ENCODE measurements around the gene IFNLR1. TPM values are rescaled to one million over a fixed set of nuclear protein-coding genes. Genes with fewer than 3 reads are reported as not detected.

IFNLR1 gene
- total RNA-seq, 1 donor from 2014 or later, result 0.41 TPM

DNA sequence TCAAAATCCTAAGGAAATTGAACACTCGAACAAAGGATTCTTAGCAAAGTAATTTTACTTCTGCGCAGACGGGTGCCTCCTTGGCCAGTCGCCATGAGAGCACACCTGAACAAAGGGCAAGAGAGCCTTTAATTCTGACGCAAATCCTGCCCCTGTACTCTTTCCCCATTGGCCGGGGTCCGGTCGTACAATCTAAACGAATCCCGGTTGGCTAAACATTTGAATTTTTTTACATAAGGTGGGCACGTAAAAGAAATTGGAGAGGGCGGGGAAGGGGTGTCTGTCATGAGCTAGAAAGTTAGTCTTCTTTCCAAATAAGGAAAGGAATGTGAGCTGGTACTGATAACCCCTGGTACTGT lies 35.9 kb downstream of the IFNLR1 start:
- DNase-seq (ENCODE audit: extremely low read depth, low read depth, low spot score), result no peak

- DNase-seq (ENCODE audit: extremely low read depth, low read depth, low spot score), result peak; percentile 27
Measured at GRCh38 chr1:24150234-24151174, 36.6 kb downstream of the IFNLR1 start.

DNA sequence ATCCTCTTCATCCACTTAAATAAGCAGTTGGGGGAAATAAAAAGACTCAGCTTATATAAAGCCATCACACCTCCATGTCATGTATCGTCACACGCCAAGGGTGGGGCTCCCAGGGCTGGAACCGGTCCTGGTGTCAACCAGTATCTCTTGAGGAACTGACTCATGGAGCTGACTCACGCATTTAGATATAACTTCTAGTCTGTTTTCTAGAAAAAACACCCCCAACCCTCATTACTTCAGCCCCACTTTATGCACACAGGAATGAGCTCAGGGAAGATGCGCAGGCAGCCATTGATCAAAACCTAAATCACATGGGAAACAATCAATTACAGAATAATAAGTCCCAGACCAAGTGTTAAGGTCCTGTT lies 37.2 kb downstream of the IFNLR1 start:
- no peak for DNase-seq (ENCODE audit: extremely low read depth, low read depth, low spot score)

GRCh38 chr1:24147816-24148215 lies 39.3 kb downstream of the IFNLR1 start:
- no peak for DNase-seq (ENCODE audit: extremely low read depth, low read depth, low spot score)

DNA sequence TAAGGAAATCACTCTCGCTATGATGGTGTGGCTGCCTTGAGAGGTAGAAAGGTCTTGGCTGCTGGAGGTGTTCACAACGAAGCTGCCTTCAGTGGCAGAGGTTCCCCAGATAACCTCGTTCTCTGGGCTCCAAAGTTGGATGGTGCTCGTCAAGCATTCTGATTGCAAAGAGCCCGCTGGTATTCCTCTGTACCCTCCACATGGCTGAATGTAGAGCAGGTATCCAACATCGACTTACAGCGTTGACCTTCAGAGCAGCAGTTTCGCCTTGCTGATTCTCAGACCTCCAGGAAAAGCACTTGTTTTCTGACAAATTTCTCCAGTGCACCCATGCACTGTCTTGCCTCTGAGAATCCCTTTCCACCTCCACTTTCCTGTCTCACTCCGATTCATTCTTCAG lies 39.9 kb downstream of the IFNLR1 start:
- no peak for DNase-seq (ENCODE audit: extremely low read depth, low read depth, low spot score)

GRCh38 chr1:24142546-24143534 lies 44.2 kb downstream of the IFNLR1 start, which contains the start of gene IL22RA1:
Gene IL22RA1 (minus strand): TSS chr1:24143140. CDS start chr1:24143082, 58 bp downstream.
- no peak for DNase-seq (ENCODE audit: extremely low read depth, low read depth, low spot score)

DNA sequence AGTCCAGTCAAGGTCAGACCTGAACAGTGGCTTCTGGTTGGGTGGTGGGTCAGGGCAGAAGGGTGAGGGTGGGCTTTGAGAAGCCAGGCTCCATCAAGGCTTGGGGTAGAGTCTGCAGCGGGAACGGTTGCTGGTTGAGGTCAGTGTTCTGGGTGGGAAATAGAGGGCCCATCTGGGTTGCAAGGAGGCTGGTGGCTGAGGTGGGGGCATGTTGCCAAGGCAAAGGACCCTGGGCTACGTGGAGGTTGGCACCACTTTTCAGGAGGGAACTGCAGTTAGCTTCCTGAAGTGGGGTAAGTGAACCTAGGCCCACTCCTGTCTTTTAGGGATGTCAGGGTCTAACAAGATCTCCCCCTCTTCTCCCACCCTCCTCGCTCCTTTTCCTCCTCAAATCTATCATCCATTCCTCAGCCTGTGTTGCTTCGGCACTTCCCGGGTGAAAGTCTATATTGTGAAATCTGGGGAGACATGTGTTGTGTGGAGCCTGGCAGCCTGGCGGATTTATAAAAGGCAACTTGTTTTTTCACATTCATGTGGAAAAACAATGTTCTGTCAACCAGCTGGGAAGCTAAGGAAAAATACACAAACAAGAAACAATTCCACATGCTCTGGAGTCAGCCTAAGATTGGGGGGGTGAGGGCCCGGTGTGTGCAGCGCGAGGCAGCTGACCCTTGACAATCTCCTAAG lies 45.6 kb downstream of the IFNLR1 start:
- no peak for DNase-seq (ENCODE audit: extremely low read depth, low read depth, low spot score)

GRCh38 chr1:24140741-24141181 lies 46.3 kb downstream of the IFNLR1 start:
- DNase-seq (ENCODE audit: extremely low read depth, low read depth, low spot score), result no peak

DNA sequence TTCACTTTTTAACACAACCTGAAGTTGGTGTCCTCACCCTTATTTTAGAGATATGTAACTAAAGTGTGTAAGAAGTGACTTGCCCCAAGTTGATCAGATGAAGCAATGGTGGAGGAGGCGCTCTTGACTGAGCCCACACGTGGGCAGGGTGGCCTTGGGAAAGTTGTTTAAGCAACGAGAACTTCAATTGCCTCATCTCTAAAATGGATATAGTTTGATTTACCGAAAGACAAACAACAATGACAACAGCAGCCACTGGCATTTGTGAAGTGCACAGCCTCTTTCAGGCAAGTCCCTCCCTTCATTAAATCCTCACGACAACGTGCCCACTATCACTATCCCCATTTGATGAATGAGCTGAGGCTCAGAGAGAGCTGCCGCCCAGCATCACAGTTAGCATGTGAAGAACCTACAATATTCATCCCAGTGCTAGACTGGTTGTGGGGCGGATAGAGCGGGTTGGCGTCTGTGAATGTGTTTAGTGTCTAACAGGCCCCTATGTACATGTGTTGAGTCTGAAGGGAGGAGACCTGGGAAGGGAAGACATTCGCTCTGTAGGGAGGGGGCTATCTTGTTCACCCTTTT lies 47.2 kb downstream of the IFNLR1 start:
- DNase-seq (ENCODE audit: extremely low read depth, low read depth, low spot score), result no peak

GRCh38 chr1:24139222-24139489 lies 47.9 kb downstream of the IFNLR1 start:
- no peak for DNase-seq (ENCODE audit: extremely low read depth, low read depth, low spot score)

DNA sequence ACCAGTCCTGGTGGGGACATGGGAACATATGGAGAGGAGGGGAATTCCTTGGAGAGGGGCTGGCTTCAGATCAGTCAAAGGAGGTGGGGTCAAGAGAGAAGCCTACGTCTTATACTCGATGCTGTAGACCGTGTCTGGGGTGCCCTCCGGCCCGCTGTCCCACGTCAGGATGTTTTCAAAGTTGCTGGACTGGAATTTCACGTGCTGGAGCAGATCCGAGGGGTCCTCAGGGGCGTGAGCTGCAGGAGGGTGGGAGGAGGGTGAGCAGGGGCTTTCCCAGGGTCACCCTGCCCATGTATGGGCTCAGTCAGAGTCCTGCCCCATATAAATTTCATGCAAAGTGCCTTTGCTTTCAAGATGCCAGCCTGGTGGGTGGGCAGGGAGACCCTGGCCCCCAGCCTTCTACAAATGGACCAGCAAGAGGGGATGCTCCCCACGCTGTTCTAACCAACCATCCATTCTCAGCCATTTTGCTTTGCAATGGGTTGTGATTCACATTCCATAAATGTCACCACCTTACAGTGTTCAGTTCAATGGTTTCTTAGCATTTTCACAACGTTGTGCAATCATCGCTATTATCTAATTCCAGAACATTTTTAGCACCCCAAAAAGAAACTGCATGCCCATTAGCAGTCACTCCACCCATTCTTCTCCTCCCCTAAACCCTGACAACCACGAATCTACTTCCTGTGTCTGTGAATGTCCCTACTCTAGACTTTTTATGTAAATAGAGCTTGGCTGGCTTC lies 48.4 kb downstream of the IFNLR1 start:
- DNase-seq (ENCODE audit: extremely low read depth, low read depth, low spot score), result no peak

GRCh38 chr1:24136956-24137539 lies 50.0 kb downstream of the IFNLR1 start:
- no peak for DNase-seq (ENCODE audit: extremely low read depth, low read depth, low spot score)

GRCh38 chr1:24134376-24134775 lies 52.7 kb downstream of the IFNLR1 start:
- DNase-seq (ENCODE audit: extremely low read depth, low read depth, low spot score), result no peak

DNA sequence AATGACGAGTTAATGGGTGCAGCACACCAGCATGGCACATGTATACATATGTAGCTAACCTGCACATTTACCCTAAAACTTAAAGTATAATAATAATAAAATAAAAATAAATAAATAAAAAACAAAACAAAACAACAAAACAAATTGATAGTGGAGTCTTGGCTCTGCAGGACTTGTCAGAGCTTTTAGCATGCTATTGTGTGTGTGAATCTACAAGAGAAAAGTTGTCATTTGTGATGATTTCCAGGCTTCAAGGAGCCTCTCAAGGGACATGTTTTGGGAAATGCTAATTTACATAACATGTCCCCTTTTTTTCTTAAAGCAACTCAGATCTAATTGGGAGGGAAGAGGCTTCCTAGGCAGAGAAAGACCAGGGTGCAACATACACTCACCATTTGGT lies 53.3 kb downstream of the IFNLR1 start:
- DNase-seq (ENCODE audit: extremely low read depth, low read depth, low spot score), result no peak

DNA sequence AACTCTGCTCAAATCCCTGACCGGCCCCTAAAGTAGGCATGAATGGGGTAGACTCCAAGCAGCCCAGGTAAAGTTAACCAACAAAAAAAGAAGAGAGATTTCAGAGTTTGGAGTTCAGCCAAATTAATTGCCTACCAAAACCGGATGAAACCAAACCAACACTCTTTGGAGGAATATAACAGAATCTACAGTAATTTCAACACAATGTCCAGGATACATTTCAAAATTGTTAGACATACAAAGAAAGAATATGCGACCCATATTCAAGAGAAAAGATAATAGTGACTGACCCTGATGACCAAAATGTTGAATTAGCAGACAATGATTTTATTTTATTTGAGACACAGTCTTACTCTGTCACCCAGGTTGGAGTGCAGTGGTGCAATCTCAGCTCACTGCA lies 56.7 kb downstream of the IFNLR1 start:
- no peak for DNase-seq (ENCODE audit: extremely low read depth, low read depth, low spot score)

- DNase-seq (ENCODE audit: extremely low read depth, low read depth, low spot score), result no peak
Measured at GRCh38 chr1:24127801-24128363, 59.2 kb downstream of the IFNLR1 start.

- DNase-seq (ENCODE audit: extremely low read depth, low read depth, low spot score), result no peak
Measured at GRCh38 chr1:24127134-24127800, 59.8 kb downstream of the IFNLR1 start.

GRCh38 chr1:24126672-24127023 lies 60.4 kb downstream of the IFNLR1 start:
- DNase-seq (ENCODE audit: extremely low read depth, low read depth, low spot score), result no peak
